ELF-1 (cell line): ENCODE measurements around the gene PDSS2.
"Not testable (repeated sequence)": the region's sequence is repeated elsewhere in the genome, so short reads cannot be mapped to it uniquely, and the experiment has no call there.

Experiments
- DNase-seq: peaks from one replicate; pipeline ENCODE4 v3.0.0-alpha.2; 2016; ENCODE audit warnings: low read depth, low spot score

Gene PDSS2

DNA sequence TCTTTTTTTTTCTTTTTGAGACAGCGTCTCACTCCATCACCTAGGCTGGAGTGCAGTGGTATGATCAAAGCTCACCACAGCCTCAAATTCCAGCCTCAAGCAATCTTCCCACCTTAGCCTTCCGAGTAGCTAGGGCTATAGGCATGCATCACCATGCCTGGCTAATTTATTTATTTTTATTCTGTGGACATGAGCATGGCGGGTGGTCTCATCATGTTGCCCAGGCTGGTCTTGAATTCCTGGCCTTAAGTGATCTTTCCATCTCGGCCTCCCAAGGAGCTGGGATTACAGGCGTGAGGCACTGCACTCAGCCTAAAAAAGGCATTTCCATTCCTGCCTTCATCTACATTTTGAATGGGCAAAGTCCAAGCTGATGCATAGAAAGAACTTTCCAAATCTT, 287.9 kb downstream of the PDSS2 start:
- DNase-seq: no peak

- not testable (repeated sequence) for DNase-seq
Observed at GRCh38 chr6:107164299-107164698, 295.1 kb downstream of the PDSS2 start.

DNA sequence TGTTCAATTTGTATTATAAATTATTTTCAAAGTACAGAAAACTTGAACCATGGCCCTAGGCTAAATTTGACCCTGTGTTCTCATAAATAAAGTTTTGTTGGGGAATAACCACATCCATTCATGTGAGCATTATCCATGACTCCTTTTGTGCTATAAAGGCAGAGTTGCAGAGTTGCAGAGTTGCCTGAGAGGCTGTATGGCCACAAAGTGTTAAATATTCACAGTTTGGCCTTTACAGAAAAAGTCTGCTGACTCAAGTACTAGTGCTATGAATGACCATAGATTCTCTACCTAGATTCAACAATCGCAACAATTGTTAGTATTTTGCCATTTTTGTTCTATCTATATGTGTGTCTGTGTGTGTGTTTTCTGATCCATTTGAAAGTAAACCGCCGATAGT, 297.8 kb downstream of the PDSS2 start:
- DNase-seq: no peak

DNA sequence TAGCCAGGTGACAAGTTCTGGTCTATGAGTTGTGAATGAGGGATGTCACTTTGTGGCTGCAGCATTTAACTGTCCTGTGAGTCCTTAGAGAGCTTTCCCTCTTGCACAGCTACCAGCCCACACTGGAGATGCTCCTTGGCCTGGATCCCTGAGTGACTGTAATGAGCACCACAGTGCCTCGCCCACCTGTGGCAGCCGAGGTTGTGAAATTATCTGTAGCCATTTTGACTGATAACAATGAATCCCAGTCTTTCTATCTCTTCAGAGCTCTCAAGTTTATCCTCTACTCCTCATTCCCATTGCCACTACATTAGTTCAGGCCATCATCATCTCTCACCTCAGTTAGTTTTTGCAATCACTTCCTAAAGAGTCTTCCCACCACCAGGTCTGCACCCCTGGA, 302.7 kb downstream of the PDSS2 start:
- DNase-seq: no peak

DNA sequence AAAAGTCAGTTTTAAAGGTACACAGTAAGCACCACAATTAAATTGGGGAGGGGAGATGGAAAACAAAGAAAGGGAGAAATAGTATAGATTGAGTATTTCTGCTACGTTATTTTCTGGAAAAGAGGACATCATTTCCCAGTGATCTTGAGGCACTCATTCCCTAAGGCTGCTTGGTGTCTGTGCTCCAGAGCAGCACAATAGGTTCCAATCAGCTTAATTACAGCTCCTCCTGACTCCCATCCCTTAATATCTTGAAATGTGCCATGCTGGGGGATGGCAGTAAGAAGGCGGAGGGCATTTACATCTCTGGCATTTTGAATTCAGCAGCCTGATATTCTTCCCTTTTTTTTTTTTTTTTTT, 304.6 kb downstream of the PDSS2 start:
- peak; percentile 38 for DNase-seq

- peak; percentile 58 for DNase-seq
Observed at GRCh38 chr6:107154131-107154800, 305.1 kb downstream of the PDSS2 start.

DNA sequence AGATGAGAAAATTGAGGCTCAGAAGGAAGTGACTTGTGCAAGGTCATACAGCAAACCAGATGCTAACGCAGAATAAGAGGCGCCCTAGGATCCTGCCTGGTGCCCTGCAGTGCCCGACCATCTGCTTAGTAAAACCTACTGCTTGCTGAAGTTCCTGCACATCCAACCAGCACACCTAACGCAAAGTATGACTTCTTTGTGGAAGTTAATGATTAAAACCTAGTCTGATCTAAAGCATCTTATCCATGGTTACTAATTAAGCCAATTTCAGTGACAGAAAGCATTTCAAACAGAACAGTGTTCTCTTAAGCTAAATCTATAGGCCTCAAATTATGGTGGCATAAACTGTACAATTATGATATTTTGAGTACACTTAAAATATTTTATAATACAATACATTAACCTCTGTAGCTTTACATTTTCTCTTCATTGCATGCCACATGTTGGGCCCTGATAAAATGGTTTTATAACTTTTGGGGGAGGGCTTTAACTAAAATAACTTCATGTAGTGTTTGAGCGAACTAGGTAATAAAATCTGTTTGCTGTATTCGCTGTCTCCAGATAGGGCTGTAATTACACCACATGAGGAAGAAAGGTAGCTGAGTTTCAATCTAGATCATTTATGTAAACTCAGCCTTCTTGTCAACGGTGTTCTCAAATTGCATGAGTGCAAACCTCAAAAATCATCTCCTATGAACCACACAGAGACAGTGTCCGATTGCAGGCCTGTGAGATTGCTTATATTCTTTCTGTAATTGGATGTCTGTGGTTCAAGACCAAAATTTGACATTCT, 306.5 kb downstream of the PDSS2 start:
- DNase-seq: no peak

- DNase-seq: no peak
Observed at GRCh38 chr6:107144666-107145065, 314.7 kb downstream of the PDSS2 start.

DNA sequence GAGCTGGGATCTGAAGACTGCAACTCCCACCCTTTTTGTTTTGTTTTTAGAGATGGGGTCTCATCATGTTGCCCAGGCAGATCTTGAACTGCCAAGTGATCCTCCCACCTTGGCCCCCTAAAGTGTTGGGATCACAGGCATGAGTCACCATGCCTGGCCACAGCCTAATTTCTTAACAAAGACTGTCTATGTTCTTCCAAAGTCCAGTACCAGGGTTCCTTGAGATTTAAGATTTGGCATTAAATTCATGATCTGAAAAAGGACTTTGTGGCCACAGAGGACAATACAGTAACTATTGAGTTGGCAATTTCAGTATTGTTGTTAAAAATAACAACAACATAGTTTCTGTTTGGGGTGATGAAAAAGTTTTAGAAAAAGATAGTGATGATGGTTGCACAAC, 315.4 kb downstream of the PDSS2 start:
- DNase-seq: no peak

- DNase-seq: no peak
Observed at GRCh38 chr6:107140581-107140980, 318.8 kb downstream of the PDSS2 start.

GRCh38 chr6:107136324-107136723, 323.0 kb downstream of the PDSS2 start:
- not testable (repeated sequence) for DNase-seq

DNA sequence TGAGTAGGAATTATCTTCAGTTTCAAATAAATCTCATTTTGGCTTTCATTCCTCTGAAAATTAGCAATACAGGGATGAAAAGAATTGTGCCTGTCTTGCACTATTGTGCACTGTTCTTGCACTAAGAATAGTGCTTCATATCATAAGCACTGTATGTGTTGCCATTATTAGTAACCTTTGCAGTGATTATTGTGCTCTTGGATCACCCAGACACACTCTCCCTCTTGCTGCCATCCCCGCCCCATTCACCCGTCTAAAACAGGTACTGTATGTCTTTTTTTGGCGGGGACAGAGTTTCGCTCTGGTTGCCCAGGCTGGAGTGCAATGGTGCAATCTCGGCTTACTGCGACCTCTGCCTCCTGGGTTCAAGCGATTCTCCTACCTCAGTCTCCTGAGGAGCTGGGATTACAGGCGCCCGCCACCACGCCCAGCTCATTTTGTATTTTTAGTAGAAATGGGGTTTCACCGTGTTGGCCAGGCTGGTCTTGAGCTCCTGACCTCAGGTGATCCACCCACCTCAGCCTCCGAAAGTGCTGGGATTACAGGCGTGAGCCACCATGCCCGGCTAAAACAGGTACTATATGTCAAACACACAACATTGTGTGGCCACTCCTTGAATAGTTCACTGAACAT, 324.2 kb downstream of the PDSS2 start:
- DNase-seq: not testable (repeated sequence)

- DNase-seq: no peak
Observed at GRCh38 chr6:107132330-107132954, 326.9 kb downstream of the PDSS2 start.

- no peak for DNase-seq
Observed at GRCh38 chr6:107129370-107129925, 329.9 kb downstream of the PDSS2 start.

DNA sequence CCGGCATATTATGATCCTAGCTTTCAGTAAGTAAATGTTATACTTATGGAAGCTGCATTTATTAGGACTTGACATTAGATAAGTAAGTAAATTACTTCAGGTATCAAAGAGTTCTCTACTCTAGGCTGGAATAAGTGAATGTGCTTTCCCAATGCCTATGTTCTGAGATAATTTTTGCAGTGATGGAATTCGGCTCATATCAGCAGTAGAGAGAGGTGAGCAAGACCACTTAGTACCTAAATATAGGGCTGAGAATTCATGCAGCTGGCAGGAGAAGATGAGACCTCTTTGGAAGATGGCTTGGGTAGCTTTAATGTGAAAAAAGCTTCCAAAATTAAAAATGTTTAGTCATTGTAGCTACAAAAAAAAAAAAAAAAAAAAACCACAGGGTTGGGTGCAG, 330.8 kb downstream of the PDSS2 start:
- DNase-seq: no peak

- no peak for DNase-seq
Observed at GRCh38 chr6:107128175-107128574, 331.2 kb downstream of the PDSS2 start.

DNA sequence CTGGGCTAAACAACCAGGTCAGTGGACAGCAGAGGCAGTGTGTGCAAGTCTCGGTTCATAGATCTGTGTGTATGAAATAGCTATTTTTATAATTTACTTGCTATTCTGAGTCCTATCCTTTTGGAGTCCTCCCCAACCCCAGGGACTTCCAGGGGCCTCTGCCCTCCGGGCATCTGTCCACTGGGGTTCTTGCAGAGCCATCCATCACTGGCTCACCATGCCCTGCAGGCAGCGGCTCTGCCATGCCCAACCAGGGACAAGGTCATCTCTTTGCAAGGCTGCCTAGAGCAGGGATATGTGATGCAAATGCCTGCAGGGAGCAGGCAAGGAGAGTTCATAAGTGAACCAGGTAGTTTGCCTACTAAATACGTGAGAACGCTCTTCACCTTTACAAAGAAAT, 333.6 kb downstream of the PDSS2 start:
- peak; percentile 73 for DNase-seq

DNA sequence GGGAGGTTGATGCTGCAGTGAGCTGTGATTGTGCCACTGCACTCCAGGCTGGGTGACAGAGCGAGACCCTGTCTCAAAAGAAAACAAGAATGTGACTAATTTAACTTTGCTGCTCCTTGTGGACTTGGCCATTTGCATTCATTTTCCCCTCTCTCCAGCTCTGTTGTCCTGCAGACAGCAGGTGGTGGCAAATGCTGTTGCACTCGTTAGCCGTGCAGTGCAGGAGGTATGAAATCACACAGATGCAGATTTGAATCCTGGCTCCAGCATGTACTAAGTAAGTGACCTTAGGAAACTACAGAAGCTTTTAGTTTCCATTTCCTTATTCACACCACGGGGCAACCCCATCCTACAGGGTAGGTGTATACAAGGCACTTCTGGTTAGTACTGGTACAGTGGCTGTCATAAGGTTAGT, 334.4 kb downstream of the PDSS2 start:
- peak; percentile 59 for DNase-seq

DNA sequence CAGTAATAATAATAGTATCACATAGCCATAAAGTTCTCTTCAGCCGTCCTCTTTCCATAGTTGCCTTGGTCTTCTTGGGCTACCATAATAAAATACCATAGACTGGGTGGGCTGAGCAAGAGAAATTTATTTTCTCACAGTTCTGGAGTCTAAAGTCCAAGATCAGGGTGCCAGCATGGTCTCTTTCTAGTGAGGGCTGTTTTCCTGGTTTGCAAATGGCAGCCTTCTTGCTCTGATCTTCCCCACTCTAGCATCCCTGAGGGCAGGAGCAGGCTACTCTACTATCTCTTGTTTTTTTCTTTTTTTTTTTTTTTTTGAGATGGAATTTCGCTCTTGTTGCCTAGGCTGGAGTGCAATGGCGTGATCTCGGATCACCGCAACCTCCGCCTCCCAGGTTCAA, 335.9 kb downstream of the PDSS2 start:
- DNase-seq: no peak

DNA sequence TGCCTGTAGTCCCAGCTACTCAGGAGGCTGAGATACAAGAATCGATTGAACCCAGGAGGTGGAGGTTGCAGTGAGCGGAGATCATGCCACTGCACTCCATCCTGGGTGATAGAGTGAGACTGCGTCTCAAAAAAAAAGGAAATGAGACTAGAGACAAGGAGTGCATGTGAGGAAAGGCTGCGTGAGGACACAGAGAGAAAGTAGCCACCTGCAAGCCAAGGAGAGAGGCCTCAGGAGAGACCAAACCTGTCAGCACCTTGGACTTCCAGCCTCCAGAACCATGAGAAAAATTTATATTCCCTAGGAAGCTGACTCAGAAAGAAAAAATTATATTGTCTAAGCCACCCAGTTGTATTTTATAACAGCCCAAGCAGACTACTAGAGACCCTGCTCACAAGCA, 336.6 kb downstream of the PDSS2 start:
- no peak for DNase-seq

DNA sequence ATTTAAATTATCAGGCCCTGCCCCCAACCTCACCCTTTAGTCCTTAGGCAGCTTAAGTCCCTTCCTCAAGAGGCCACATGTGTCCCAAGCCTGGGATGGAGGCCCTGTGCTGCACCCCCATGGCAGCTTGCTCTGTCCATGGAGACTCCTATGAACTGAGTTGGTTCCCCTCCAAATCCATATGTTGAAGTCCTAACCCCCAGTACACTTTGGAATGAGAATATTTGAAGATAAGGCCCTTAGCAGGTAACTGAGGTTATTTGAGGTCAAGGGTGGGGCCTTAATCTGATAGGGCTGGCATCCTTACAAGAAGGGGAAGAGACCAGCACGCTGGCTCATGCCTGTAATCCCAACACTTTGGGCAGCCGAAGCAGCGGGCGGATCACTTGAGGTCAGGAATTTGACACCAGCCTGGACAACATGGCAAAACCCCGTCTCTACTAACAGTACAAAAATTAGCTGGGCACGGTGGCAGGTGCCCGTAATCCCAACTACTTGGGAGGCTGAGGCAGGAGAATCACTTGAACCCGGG, 337.3 kb downstream of the PDSS2 start:
- DNase-seq: no peak

DNA sequence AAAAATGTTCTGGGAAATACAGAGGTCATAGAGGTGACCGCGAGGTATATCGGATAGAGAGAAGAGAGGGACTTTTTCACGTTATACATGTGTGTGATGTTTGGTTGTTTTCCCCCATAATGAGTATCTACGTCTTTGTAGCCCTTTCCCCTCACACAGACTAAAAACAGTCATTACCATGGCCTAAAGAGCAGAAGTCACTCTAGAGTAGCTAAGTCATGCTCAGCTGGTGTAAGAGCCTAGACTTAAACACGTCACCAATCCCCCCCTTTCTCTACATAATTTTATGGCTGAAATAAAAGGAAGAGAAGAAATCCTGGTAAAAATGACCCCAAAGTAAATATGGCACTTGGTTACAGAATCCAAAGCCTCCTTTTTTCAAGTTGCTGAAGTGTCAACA, 338.1 kb downstream of the PDSS2 start:
- DNase-seq: no peak
